Measurements from ENCODE around the gene POLR3A.

GRCh38 chr10:77946084-77946483 lies 83.2 kb downstream of the POLR3A start:
- TF ChIP-seq CTCF (conservative IDR thresholded peaks at IDR 0.05; ENCODE audit: low read length) (no peak), EZH2phosphoT487 (IDR thresholded peaks at IDR 0.05; ENCODE audit: borderline replicate concordance, low read depth, low read length) (no peak)

Data from OCI-LY7 (cell line).